Loucy (cell line): ENCODE data around the gene STON2.

Source experiments
- EZH2phosphoT487 ChIP-seq: fragments of 200-600 bp; IDR thresholded peaks from 2 replicates; pipeline ENCODE4 v1.6.1; 2018; ENCODE audit warnings: antibody characterized with exemption, mild to moderate bottlenecking, moderate library complexity, borderline replicate concordance
- TF ChIP-seq, protein P1 (sequence below): fragments of 200-600 bp; sonication (generic); conservative IDR thresholded peaks from 2 replicates; pipeline ENCODE4 v1.5.1; 2014; ENCODE audit warnings: mild to moderate bottlenecking, antibody characterized with exemption, low read length

- TF ChIP-seq, protein P1, sequence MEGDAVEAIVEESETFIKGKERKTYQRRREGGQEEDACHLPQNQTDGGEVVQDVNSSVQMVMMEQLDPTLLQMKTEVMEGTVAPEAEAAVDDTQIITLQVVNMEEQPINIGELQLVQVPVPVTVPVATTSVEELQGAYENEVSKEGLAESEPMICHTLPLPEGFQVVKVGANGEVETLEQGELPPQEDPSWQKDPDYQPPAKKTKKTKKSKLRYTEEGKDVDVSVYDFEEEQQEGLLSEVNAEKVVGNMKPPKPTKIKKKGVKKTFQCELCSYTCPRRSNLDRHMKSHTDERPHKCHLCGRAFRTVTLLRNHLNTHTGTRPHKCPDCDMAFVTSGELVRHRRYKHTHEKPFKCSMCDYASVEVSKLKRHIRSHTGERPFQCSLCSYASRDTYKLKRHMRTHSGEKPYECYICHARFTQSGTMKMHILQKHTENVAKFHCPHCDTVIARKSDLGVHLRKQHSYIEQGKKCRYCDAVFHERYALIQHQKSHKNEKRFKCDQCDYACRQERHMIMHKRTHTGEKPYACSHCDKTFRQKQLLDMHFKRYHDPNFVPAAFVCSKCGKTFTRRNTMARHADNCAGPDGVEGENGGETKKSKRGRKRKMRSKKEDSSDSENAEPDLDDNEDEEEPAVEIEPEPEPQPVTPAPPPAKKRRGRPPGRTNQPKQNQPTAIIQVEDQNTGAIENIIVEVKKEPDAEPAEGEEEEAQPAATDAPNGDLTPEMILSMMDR = no peak
- no peak for TF ChIP-seq EZH2phosphoT487
These were observed 165.0 kb downstream of the STON2 start for GRCh38 chr14:81235096-81235495.
